MM.1S (cell line): Measurements from ENCODE around the gene SCART1.
"Not testable (repeated sequence)": the region's sequence is repeated elsewhere in the genome, so short reads cannot be mapped to it uniquely, and the experiment has no call there.

ENCODE experiments used
- DNase-seq: peaks from one replicate; pipeline ENCODE4 v3.0.0-alpha.2; 2015
- H2AFZ ChIP-seq: fragments of 300-600 bp; sonication (generic); 2 replicates; pipeline ENCODE4 v1.6.0; 2016; ENCODE audit warnings: antibody characterized with exemption, low read length
- H3F3A ChIP-seq: fragments of 300-600 bp; sonication (generic); 2 replicates; pipeline ENCODE4 v1.6.1; 2016; ENCODE audit warnings: mild to moderate bottlenecking, antibody characterized with exemption, low read length, moderate library complexity, mixed read lengths; ENCODE audit not compliant: insufficient read depth
- H3K27ac ChIP-seq: fragments of 300-600 bp; sonication (generic); 2 replicates; pipeline ENCODE4 v1.5.1; 2016; ENCODE audit warnings: mild to moderate bottlenecking, low read length
- H3K27me3 ChIP-seq: fragments of 300-600 bp; sonication (generic); replicated peaks from 2 replicates; pipeline ENCODE4 v1.6.0; 2016; ENCODE audit warnings: low read length; ENCODE audit not compliant: insufficient read depth
- H3K36me3 ChIP-seq: fragments of 300-600 bp; sonication (generic); replicated peaks from 2 replicates; pipeline ENCODE4 v1.6.1; 2016; ENCODE audit warnings: mild to moderate bottlenecking, low read length, mixed read lengths; ENCODE audit not compliant: insufficient read depth
- H3K4me1 ChIP-seq: fragments of 300-600 bp; sonication (generic); 2 replicates; pipeline ENCODE4 v1.6.1; 2016; ENCODE audit warnings: low read length, mixed read lengths
- H3K4me2 ChIP-seq: fragments of 300-600 bp; sonication (generic); 2 replicates; pipeline ENCODE4 v1.6.0; 2016; ENCODE audit warnings: low read depth, low read length
- H3K4me3 ChIP-seq: fragments of 300-600 bp; sonication (generic); 2 replicates; pipeline ENCODE4 v1.5.1; 2016; ENCODE audit warnings: low read length, mixed read lengths
- H3K79me2 ChIP-seq: fragments of 300-600 bp; sonication (generic); 2 replicates; pipeline ENCODE4 v1.6.1; 2016; ENCODE audit warnings: mixed run types, low read length, mixed read lengths
- H3K9ac ChIP-seq: fragments of 300-600 bp; sonication (generic); 2 replicates; pipeline ENCODE4 v1.6.1; 2016; ENCODE audit warnings: low read length, mixed read lengths
- H3K9me2 ChIP-seq: fragments of 300-600 bp; sonication (generic); replicated peaks from 2 replicates; pipeline ENCODE4 v1.6.1; 2016; ENCODE audit warnings: mild to moderate bottlenecking, low read length, mixed read lengths; ENCODE audit not compliant: insufficient read depth
- H3K9me3 ChIP-seq: fragments of 300-600 bp; sonication (generic); replicated peaks from 2 replicates; pipeline ENCODE4 v1.6.1; 2016; ENCODE audit warnings: mild to moderate bottlenecking, low read length, mixed read lengths; ENCODE audit not compliant: insufficient read depth
- H4K20me1 ChIP-seq: fragments of 300-600 bp; sonication (generic); 2 replicates; pipeline ENCODE4 v1.6.1; 2016; ENCODE audit warnings: mild to moderate bottlenecking, low read length, moderate library complexity, mixed read lengths; ENCODE audit not compliant: insufficient read depth
- CTCF ChIP-seq: fragments of 300-600 bp; sonication (generic); IDR thresholded peaks from 2 replicates; pipeline ENCODE4 v1.5.1; 2016; ENCODE audit warnings: antibody characterized with exemption, low read length, mixed read lengths
- EZH2 ChIP-seq: fragments of 300-600 bp; sonication (generic); optimal IDR thresholded peaks from 2 replicates; pipeline ENCODE3; 2017; ENCODE audit warnings: low read depth, mild to moderate bottlenecking, antibody characterized with exemption, low read length, mixed read lengths
- EZH2phosphoT487 ChIP-seq: fragments of 300-600 bp; sonication (generic); IDR thresholded peaks from 2 replicates; pipeline ENCODE4 v1.6.1; 2018; ENCODE audit warnings: antibody characterized with exemption, low read length

Gene SCART1

GRCh38 chr10:133489816-133490588 lies 36.3 kb downstream of the SCART1 start:
- Histone ChIP-seq H3K79me2 (no peaks in the 10 kb centered on the region), H3F3A (no peaks in the 10 kb centered on the region), H4K20me1 (no peaks in the 10 kb centered on the region), H3K9me2 (no peaks in the 10 kb centered on the region), H3K4me2 (0 out of 2 replicates have a peak overlapping the region, but pooled peaks have one; percentile 10), H3K4me3 (no peak overlapping the region), H2AFZ (no peak overlapping the region), H3K9me3 (no peaks in the 10 kb centered on the region; the same call in 1 of the 2 replicates), H3K27me3 (peaks cover 14% of the 10 kb centered on the region), H3K27ac (peak overlapping the region; percentile 49; the same call in 1 of the 2 replicates), H3K4me1 (peaks cover 10% of the 10 kb centered on the region), H3K9ac (no peak overlapping the region), H3K36me3 (no peaks in the 10 kb centered on the region)
- TF ChIP-seq EZH2 (no peak), CTCF (no peak), EZH2phosphoT487 (no peak)
- peak; percentile 65 for DNase-seq

- H3K36me3 ChIP-seq, H3F3A ChIP-seq, H4K20me1 ChIP-seq, H3K9ac ChIP-seq, H3K79me2 ChIP-seq, H3K9me3 ChIP-seq, H2AFZ ChIP-seq, H3K4me3 ChIP-seq, H3K4me2 ChIP-seq, DNase-seq, H3K9me2 ChIP-seq, H3K27ac ChIP-seq, H3K27me3 ChIP-seq: not testable (repeated sequence)
- H3K4me1 ChIP-seq: peaks cover 10% of the 10 kb centered on the region
Observed at GRCh38 chr10:133493562-133493961, 39.8 kb downstream of the SCART1 start.

- not testable (repeated sequence) for H3F3A ChIP-seq, H4K20me1 ChIP-seq, DNase-seq, H3K4me1 ChIP-seq, H3K27ac ChIP-seq, H3K36me3 ChIP-seq, H3K79me2 ChIP-seq, H3K27me3 ChIP-seq, H3K9me3 ChIP-seq, H3K9me2 ChIP-seq, H3K4me3 ChIP-seq, H2AFZ ChIP-seq, H3K9ac ChIP-seq, H3K4me2 ChIP-seq
- peak; percentile 27 for TF ChIP-seq CTCF
Observed at GRCh38 chr10:133497363-133497762, 43.6 kb downstream of the SCART1 start.

- H3K36me3 ChIP-seq, H4K20me1 ChIP-seq, H3K27me3 ChIP-seq, H3K9me3 ChIP-seq, H3K4me3 ChIP-seq, H3K27ac ChIP-seq, H3K9me2 ChIP-seq, H3K4me2 ChIP-seq, H3K4me1 ChIP-seq, H3K79me2 ChIP-seq, H2AFZ ChIP-seq, DNase-seq, H3F3A ChIP-seq, H3K9ac ChIP-seq: not testable (repeated sequence)
Observed at GRCh38 chr10:133499176-133499575, 45.4 kb downstream of the SCART1 start.

GRCh38 chr10:133500897-133501296 lies 47.2 kb downstream of the SCART1 start:
- H4K20me1 ChIP-seq, H3K79me2 ChIP-seq, H3K4me2 ChIP-seq, H2AFZ ChIP-seq, H3K9me3 ChIP-seq, H3K27me3 ChIP-seq, H3K27ac ChIP-seq, H3K9ac ChIP-seq, DNase-seq, H3K9me2 ChIP-seq, H3F3A ChIP-seq, H3K4me1 ChIP-seq, H3K36me3 ChIP-seq, H3K4me3 ChIP-seq: not testable (repeated sequence)
